ENCODE measurements around the gene S100A5. TPM values are rescaled to one million over a fixed set of nuclear protein-coding genes. Genes with fewer than 3 reads are reported as not detected.
"Not testable (repeated sequence)": the region's sequence is repeated elsewhere in the genome, so short reads cannot be mapped to it uniquely, and the experiment has no call there.

Gene S100A5
- total and polyA plus RNA-seq, 8 donors: not detected

GRCh38 chr1:153585006-153585405, 44.3 kb upstream of the S100A5 start:
- intact Hi-C loops (cut with DNase I): no loop called here
- FAIRE-seq (no peak), DNase-seq (no peak), ATAC-seq (no peak)
- no peak for TF ChIP-seq CTCF (IDR thresholded peaks at IDR 0.05)
- no peaks in the 10 kb centered on the region for H3K27me3 ChIP-seq
- no peak overlapping the region for H3K27ac ChIP-seq
- no peaks in the 10 kb centered on the region for H3K36me3 ChIP-seq
- WGBS, 2 donors: 88 to 90% methylated on average over 1 of the region's 1 CpG
- H3K4me1 ChIP-seq: no peaks in the 10 kb centered on the region
- H3K9me3 ChIP-seq: no peaks in the 10 kb centered on the region
- no peak overlapping the region for H3K4me3 ChIP-seq

DNA sequence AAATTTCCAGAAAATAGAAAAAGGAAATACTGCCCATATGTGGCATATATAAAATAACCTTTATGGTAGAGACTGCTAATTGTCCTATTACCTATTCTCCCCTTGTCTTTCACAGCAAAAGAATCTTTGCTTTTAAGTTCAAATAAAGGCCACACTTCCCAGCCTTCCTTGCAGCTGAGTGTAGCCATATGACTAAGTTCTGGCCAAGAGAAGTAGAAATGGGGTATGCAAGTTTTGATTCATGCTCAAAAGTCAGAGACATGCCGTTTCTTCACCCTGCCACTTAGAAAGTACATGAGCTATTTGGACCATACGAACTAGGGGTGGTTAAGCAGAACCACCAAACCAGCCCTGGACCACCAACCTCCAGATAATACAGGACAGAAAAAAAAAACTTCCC, 43.2 kb upstream of the S100A5 start:
- H3K4me1 ChIP-seq: no peaks in the 10 kb centered on the region
- intact Hi-C loops (cut with DNase I): no loop called here
- 76 to 82% methylated on average over 2 of the region's 2 CpGs for WGBS, 2 donors
- TF ChIP-seq CTCF (IDR thresholded peaks at IDR 0.05): no peak
- H3K9me3 ChIP-seq: no peaks in the 10 kb centered on the region
- ATAC-seq (no peak), FAIRE-seq (no peak), DNase-seq (no peak)
- H3K27ac ChIP-seq: no peak overlapping the region
- H3K27me3 ChIP-seq: no peaks in the 10 kb centered on the region
- no peak overlapping the region for H3K4me3 ChIP-seq
- H3K36me3 ChIP-seq: no peaks in the 10 kb centered on the region

- H3K9me3 ChIP-seq; H3K4me1 ChIP-seq; H3K27ac ChIP-seq; DNase-seq; H3K36me3 ChIP-seq; H3K4me3 ChIP-seq; intact Hi-C loops (cut with DNase I); ATAC-seq; FAIRE-seq; H3K27me3 ChIP-seq: not testable (repeated sequence)
- 67 to 82% methylated on average over 2 of the region's 3 CpGs for WGBS, 2 donors
These were observed 42.8 kb upstream of the S100A5 start for GRCh38 chr1:153583514-153583913.

- H3K36me3 ChIP-seq; H3K27ac ChIP-seq; H3K4me3 ChIP-seq; ATAC-seq; H3K27me3 ChIP-seq; intact Hi-C loops (cut with DNase I); H3K4me1 ChIP-seq; H3K9me3 ChIP-seq; FAIRE-seq: not testable (repeated sequence)
- WGBS, 2 donors: 90 to 93% methylated on average over 32 to 34 of the region's 34 CpGs
- peak in 1 of 6 donors; percentile 54 for DNase-seq
These were observed 42.1 kb upstream of the S100A5 start for GRCh38 chr1:153582836-153583235.

DNA sequence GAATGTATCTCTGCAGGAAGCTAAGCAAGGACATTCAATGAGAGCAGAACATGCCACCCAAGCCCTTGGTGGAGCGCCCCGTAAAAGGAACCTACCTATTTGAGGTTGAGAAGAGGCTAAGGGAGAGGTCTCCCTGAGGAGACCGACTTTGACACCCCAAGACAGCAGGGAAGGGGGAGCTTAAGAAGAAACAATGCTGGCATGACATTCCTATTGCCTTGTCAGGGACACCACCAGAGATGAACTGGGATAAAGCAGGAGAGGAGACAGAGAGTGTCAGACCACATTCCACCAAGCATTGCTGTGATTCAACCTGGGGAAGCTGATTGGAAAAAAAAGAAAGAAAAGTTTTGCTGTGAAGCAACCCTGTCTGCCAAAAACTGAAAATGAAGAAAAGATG, 38.2 kb upstream of the S100A5 start:
- Histone ChIP-seq H3K27me3 (no peaks in the 10 kb centered on the region), H3K4me1 (no peaks in the 10 kb centered on the region), H3K27ac (no peak overlapping the region), H3K36me3 (no peaks in the 10 kb centered on the region), H3K4me3 (no peak overlapping the region), H3K9me3 (no peaks in the 10 kb centered on the region)
- ATAC-seq: no peak
- 68 to 78% methylated on average over 3 of the region's 3 CpGs for WGBS, 2 donors
- intact Hi-C loops (cut with DNase I): loop anchor here in 1 of 3 donors (10.0 kb wide), 1 partner anchor 46 kb away; the partner anchor contains the start of genes S100A1 and S100A13
- no peak for TF ChIP-seq CTCF (IDR thresholded peaks at IDR 0.05)
- FAIRE-seq: no peak
- no peak for DNase-seq

- DNase-seq (no peak), FAIRE-seq (no peak), ATAC-seq (no peak)
- H3K4me3 ChIP-seq: no peak overlapping the region
- no peaks in the 10 kb centered on the region for H3K27me3 ChIP-seq
- intact Hi-C loops (cut with DNase I): loop anchor here in 1 of 3 donors (10.0 kb wide), 1 partner anchor 46 kb away; the partner anchor contains the start of genes S100A1 and S100A13
- no peak overlapping the region for H3K27ac ChIP-seq
- TF ChIP-seq CTCF (IDR thresholded peaks at IDR 0.05): no peak
- H3K9me3 ChIP-seq: no peaks in the 10 kb centered on the region
- H3K36me3 ChIP-seq: no peaks in the 10 kb centered on the region
- H3K4me1 ChIP-seq: no peaks in the 10 kb centered on the region
These were observed 37.8 kb upstream of the S100A5 start for GRCh38 chr1:153578490-153578889.
